Stimulated activated CD4-positive, alpha-beta T cell treated with anti-CD3 and anti-CD28 coated beads, Interleukin-12 subunit alpha, Interleukin-12 subunit beta, amount 100 ng/mL, for 4 hours (primary cell): ENCODE data around the gene CLDN7.

Experiments used
- DNase-seq: peaks from one replicate; pipeline ENCODE4 v3.0.0-alpha.2; 2020

The CLDN7 gene

DNA sequence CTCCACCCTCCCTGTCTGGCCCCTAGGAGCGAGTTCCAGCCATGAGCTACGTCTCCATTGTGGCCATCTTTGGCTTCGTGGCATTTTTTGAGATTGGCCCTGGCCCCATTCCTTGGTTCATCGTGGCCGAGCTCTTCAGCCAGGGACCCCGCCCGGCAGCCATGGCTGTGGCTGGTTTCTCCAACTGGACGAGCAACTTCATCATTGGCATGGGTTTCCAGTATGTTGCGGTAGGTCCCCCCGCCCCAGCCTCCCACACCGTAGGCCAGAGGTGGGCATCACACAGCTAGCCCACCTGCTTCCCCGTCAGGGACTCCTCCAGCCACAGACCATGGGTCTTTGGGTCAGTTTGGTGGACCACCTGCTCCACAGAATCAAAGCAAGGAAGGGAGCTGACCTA lies 23.4 kb upstream of the CLDN7 start:
- no peak for DNase-seq

DNA sequence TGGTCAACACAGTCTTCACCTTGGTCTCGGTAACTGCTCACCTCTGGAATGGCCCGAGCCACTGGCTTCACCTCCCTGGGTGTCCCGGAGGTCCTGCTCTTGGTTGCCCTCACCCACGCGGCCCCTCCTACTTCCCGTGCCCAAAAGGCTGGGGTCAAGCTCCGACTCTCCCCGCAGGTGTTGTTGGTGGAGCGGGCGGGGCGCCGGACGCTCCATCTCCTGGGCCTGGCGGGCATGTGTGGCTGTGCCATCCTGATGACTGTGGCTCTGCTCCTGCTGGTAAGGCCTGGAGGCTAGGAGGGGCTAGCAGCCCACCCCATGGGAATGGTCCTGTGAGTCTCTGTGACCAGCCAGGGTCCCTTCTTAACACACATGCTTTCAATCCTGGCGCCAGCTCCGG lies 22.6 kb upstream of the CLDN7 start:
- DNase-seq: no peak

DNA sequence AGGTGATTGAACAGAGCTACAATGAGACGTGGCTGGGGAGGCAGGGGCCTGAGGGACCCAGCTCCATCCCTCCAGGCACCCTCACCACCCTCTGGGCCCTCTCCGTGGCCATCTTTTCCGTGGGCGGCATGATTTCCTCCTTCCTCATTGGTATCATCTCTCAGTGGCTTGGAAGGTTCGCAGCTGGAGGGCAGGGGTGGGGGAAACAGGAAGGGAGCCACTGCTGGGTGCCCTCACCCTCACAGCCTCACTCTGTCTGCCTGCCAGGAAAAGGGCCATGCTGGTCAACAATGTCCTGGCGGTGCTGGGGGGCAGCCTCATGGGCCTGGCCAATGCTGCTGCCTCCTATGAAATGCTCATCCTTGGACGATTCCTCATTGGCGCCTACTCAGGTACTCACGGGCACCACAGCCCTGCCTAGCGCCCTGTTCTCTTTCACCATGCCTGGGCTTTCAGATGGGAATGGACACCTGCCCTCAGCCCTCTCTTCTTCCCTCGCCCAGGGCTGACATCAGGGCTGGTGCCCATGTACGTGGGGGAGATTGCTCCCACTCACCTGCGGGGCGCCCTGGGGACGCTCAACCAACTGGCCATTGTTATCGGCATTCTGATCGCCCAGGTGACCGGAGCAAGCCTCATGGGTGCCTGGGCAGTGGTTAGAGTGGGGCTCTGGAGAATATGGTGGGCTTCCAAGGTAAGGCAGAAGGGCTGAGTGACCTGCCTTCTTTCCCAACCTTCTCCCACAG lies 21.4 kb upstream of the CLDN7 start:
- DNase-seq: no peak

DNA sequence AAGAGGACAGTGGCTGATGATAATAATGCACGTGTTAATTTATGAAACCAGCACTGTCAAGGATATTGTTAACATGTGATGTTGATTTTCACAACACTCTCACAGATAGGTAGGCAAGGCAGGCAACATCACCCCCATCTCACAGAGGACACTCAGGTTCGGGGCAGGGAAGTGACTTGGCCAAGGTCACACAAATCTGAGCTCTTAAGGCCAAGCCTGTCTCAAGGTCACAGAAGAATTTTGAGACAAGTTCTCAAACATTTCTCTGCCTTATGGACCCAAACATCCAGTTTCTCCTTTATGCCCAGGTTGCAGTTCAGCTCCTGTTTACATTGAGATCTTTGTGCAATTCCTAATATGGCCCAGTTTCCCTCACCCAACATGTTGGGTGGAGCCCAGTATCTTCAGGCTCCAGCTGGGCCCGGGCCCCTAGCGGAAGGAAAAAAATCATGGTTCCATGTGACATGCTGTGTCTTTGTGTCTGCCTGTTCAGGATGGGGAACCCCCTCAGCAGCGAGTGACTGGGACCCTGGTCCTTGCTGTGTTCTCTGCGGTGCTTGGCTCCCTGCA lies 20.6 kb upstream of the CLDN7 start:
- no peak for DNase-seq

DNA sequence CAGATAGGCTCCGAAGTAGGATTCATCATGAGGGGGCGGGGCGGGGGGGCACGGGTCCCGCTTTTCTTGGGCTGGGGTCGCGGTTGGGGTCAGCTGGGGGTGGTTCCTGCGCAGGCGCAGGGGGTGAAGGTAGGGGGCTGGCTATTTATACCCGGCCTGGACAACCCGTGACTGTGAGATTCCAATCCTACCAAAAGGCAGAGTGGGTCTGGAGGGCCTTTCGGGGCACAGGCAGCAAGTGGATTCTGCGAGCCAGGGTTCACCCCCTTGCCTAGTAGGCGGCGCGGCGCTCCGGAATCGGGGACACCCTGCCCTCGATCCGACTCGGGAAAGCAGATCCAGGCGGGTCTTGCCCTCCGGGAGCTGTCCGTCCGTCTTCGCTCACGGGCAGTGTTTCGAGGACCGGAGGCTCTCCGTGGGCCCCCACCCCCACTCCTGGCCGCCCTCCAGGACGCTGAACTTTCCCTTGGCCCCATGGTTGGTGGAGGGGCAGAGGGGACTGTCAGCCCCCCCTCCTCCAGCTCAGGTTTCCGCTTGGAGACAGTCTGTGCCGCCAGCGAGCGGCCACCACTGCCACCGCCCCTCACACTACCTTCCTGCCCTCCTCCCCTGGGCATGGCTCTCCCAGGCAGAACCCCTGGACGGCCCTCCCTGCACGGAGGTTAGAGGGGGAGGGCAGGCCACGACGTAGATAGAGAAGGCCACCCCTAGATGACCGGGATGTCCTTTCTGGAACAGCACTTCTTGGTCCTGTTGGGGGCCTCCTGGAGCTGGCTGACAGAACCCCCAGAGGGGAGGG lies 19.9 kb upstream of the CLDN7 start:
- no peak for DNase-seq

DNA sequence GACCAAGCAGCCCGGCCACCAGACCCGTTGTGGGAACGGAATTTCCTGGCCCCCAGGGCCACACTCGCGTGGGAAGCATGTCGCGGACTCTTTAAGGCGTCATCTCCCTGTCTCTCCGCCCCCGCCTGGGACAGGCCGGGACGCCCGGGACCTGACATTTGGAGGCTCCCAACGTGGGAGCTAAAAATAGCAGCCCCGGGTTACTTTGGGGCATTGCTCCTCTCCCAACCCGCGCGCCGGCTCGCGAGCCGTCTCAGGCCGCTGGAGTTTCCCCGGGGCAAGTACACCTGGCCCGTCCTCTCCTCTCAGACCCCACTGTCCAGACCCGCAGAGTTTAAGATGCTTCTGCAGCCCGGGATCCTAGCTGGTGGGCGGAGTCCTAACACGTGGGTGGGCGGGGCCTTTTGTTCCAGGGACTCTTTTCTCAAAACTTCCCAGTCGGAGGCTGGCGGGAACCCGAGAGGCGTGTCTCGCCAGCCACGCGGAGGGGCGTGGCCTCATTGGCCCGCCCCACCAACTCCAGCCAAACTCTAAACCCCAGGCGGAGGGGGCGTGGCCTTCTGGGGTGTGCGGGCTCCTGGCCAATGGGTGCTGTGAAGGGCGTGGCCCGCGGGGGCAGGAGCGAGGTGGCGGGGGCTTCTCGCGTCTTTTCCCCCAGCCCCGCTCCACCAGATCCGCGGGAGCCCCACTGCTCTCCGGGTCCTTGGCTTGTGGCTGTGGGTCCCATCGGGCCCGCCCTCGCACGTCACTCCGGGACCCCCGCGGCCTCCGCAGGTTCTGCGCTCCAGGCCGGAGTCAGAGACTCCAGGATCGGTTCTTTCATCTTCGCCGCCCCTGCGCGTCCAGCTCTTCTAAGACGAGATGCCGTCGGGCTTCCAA lies 19.0 kb upstream of the CLDN7 start, which contains the start of gene SLC2A4:
Gene SLC2A4, plus strand, starts transcription at position 645 of the 879 bp plus-strand sequence. Its CDS starts 217 bp downstream, at position 862.
- DNase-seq: peak; percentile 91

DNA sequence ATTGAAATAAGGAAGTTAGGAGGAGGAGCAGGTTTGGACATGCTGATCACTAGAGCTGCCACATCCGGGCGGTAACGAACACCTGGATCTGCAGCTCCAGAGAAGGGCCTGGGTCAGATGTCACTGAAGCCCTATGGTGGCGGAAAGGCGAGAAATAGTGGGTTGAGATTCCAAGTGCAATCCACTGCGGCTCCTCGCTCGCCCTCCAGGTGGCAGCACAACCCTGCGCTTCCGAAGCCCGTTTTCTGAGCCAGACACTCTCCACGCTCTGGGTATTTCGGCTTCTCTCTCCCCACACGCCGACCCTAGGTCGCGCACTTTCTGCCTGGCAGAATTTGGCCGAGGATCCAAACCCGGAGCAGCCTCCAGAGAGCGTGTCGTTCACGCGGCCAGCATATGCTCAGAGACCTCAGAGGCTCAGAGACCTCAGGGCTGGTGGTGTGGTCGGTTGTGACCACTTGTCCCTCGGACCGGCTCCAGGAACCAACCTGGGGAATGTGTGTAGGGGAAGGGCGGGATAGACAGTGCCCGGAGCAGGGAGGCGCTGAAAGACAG lies 18.3 kb upstream of the CLDN7 start:
- DNase-seq: peak; percentile 82

DNA sequence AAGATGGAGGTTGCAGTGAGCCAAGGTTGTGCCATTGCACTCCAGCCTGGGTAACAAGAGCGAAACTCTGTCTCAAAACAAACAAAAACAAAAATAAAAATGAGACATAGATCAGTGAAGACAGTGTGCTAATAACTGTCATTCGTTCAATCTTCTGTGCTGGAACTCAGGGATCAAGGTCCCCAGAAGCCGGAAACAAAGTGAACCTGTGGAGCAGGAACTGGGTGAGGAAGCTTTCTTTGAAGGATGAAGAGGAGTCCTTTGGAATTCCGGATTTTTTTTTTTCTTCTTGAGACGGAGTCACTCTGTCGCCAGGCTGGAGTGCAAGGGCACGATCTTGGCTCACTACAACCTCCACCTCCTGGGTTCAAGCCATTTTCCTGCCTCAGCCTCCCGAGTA lies 17.2 kb upstream of the CLDN7 start:
- no peak for DNase-seq

DNA sequence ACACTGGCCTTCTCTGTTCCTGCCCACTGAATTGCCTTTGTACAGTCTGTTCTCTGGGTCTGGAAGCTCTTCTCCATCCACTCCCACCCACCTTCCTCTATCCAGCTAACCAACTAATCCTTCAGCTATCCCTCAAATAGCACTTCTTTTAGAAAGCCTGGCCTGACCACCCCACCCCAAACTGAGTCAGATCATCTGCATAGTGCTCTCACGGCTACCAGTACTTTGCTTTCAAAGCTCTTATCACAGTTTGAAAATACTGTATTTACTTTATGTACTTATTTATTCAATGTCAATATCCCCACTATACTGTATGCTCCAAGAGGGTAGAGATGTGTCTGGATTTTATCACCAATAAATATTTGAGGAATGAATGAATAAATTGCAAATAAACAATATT lies 4.5 kb upstream of the CLDN7 start:
- no peak for DNase-seq

DNA sequence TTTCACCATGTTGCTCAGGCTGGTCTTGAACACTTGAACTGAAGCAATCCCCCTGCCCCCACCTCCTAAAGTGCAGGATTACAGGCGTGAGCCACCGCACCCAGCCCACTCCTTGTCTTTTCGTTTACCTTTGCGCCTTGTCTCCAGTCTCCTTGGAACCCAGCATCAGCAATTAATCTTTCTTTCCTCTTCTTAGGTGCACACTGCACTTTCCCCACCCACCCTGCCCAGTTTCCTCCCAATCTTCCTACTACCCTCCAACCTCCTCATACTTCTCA lies 1.5 kb upstream of the CLDN7 start:
- no peak for DNase-seq

DNA sequence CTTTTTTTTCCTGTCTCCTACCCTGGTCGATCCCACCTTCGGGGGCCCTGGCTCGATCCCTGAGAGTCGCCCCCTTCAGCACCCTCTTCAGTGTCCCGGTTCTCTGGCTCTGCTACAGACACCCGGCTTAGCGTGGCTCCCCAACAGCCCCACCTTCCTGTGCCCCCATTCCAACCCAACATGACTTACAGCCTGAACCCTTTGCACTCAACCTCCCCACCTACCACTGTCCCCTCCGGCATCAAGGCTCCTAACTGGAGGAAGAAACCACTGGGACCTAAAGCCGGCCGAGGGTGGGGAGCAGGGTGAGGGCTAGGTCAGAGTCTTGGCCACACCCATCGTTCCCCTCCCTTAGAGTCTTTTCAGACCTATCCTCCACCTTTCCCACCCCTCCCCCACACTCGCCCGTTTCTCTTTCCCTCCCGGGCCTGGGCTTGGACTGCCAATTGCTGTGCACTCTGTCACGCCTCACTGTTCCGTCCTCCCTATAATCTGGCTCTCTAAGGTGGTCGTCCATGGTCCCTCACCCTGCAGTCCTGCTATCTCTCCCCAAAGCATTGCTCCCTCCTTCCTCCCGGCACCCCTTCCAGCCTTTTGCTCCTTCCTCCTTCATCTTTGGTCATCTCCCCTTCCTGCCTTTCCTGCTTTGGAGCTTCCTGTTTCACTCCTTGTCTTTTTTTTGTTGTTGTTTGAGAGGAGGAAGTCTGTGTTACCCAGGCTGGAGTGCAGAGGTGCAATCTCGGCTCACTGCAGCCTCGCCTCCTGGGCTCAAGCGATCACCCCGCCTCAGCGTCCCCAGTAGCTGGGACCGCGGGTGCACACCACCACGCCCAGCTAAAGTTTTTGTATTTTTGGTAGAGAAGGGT lies 890 bp upstream of the CLDN7 start:
- no peak for DNase-seq

DNA sequence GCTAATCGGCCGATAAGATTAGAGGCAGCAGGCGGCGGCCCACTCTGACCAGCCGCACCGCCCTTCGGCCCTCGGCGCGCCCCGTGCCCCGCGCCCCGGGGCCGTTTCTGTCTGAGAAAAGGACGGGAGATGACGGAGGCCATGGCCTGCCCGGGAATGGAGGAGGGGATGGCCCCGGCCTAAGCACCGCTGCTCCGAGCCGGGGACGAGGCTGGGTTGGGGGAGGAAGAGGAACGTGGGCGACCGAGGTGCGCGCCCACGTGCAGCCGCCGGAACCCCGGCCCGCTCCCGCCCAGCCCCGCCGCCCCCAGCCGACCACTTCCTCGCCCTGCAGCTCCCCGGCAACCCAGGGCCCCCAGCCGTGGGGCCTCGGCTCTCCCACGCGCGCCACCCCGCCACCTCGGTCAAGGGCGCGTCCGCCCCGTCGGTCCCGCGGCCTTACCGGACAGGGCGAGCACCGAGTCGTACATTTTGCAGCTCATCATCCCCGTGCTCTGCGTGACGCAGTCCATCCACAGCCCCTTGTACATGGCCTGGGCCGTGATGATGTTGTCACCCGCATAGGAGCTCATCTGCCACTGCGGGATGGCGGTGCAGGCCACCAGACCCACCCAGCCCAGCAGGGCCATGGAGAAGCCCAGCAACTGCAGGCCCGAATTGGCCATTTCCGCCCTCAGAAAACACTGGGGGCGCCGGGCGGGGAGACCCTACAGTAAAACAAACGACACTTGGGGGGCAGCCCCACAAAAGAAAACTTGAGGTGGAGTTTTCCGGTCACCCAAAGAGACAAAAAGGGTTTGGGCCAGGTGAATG lies 693 bp downstream of the CLDN7 start:
- DNase-seq: peak; percentile 30

DNA sequence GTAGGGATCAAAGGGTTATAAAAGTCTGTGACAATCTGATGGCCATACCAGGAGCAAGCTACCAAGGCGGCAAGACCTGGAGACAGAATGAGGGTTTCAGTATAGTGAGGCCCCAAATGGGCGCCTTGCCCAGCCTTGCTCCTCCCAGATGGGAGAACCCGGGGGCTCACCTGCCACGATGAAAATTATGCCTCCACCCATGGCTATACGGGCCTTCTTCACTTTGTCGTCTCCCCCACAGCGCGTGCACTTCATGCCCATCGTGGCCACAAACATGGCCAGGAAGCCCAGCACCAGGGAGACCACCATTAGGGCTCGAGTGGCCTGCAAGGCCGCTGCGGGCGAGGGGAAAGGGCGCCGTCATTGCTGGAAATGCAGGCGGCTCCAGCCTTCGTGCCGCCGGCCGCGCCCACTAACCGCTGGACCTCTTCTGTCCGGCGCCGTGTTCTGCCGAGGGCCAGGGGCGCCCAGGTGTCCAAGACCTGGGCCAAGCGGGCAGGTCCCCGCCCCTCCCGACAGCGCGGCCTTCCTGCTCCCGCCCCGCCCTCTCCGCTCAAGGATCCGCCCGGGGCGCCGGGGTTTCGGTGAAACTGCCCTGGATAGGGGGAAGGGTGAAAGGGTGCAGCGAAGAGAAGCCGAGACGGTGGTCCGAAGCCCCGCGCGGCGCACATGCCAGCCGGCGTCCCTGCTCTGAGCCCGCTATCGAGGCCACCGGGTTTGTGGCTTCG lies 1.5 kb downstream of the CLDN7 start:
- peak; percentile 42 for DNase-seq

DNA sequence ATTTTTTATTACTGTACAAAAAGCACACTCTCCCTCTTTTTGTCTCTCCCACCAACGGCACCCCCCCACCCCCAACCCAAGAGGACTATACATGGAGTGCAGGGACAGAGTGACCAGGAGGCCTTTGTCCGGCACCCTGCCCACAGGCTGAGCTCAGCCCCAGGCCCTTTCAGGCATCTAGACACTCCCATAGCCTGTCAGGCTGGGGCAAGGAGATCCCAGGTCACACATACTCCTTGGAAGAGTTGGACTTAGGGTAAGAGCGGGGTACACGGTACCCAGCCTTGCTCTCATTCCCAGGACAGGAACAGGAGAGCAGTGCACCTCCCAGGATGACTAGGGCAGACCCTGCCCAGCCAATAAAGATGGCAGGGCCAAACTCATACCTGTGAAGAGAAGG lies 2.1 kb downstream of the CLDN7 start:
- no peak for DNase-seq

DNA sequence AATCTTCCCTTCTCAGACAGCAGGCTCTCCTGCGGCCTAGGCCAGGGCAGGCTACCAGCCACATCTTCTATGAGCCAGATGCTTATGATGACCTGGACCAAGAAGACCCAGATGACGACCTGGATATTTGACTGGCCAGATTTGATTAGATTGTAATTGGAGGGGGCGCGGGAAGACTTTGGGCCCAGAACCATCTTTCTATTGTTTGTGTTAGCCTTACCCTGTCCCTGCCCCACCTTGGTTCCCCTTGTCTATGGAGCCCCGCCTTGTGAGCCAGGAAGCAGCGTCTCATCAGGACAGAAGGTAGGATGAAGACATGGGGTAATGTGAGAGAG lies 2.8 kb downstream of the CLDN7 start:
- DNase-seq: no peak

DNA sequence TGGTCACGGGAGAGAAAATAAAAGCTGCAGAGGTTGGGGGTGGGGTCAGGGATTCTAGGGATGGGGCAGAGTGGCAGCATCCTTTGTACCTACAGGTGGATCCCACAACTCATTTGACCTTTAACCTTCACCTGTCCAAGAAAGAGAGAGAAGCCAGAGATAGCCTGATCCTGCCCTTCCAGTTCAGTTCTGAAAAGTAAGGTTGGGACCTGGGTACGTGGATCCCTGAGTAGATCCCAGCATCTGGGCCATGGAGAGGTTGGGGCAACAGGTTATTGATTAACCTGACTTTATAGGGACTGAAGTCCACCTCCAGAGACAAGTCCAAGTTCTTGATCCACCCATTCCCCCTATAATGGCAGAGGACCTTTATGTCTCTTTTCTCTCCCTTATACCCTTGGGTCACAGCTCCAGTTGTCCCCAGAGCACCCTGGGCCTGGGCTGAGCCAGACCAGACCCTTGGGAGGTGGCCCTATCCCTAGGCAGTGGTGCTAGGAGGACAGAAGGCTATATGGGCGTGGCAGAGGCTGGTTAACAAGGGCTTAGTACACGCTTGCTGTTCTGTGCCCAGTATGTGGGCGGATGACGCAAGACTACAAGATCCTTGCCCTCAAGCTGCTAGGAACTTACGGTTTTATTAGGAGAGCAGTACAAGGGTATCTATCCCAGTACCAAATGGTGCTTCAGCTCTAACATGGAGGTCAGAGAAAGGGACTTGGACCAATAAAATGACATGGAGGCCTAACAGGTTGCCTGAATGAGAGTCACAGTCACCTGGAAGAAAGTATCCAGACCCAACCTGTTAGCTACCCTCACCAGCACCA lies 3.3 kb downstream of the CLDN7 start:
- no peak for DNase-seq

DNA sequence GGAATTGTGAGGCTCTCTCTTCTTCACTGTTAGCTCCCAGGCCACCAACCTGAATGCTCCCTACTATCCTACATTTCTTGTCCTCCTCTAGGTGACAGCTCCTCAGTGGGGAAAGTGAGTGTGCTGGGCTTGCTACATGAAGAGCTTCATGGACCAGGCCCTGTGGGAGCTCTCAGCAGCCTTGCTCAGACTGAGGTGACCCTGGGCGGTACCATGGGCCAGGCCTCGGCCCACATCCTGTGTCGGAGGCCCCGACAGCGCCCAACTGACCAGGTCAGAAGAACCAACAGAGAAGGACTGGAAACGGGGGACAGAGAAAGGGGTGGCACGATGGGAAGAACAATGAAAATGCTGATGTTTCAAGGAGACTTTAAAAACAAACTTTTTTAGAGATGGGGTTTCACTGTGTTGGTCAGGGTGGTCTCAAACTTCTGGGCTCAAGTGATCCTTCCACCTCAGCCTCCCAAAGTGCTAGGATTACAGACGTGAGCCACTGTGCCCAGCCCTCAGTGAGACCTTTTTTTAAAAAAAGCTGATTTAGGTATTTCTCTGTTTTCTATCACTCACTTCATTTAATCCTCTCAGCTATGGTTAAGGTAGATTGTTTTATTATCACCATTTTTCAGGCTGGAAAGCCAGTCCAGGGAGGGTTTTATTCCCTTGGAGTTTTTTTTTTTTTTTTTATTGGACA lies 5.4 kb downstream of the CLDN7 start:
- DNase-seq: no peak

DNA sequence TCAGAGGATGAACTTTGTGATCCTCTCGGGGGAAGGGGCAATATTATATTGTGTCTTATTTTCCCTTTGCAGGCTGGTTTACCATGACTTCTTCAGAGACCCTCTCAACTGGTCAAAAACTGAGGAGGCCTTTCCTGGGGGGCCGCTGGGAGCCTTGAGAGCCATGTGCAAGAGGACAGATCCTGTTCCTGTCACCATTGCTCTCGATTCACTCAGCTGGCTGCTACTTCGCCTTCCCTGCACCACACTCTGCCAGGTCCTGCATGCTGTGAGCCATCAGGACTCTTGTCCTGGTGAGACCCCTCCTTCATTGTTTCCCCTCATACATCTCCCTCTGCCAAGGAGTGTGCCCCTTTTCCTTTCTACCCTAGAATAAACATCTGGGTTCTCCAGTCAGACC lies 7.8 kb downstream of the CLDN7 start:
- no peak for DNase-seq

DNA sequence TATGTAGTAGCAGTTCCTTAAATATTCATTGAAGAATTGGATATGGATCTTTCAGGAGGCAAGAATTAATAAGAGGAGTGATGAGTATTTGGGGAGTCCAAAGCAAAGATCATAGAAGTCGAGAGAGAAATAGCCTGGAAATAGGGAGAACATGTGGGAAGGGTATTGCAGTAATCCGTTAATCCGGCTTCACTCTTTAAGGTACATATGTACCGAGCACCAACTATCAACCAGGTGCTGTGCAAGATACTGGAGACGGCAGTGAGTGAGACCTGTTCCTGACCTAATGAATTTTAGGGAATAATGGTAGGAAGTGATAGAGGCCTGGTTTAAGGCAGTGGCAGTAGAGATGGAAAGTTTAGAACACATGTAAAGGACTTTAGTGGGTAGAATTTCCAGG lies 9.2 kb downstream of the CLDN7 start:
- DNase-seq: no peak
